Endodermal cell (in vitro differentiated cells): ENCODE data around the gene GJD2. TPM values are rescaled to one million over a fixed set of nuclear protein-coding genes. Genes with fewer than 3 reads are reported as not detected.

Experiments
- DNase-seq: peaks from one replicate; pipeline ENCODE4 v3.0.0-alpha.2; 2017
- H3K27ac ChIP-seq: 2 replicates; pipeline ENCODE4 v1.5.1; 2013; ENCODE audit warnings: mild to moderate bottlenecking, low read depth, low read length, moderate library complexity
- H3K27me3 ChIP-seq: 2 replicates; pipeline ENCODE4 v1.6.1; 2013; ENCODE audit warnings: mild to moderate bottlenecking, low read length, moderate library complexity; ENCODE audit not compliant: insufficient read depth, control insufficient read depth, poor library complexity, severe bottlenecking
- H3K36me3 ChIP-seq: 2 replicates; pipeline ENCODE4 v1.7.0; 2013; ENCODE audit warnings: mild to moderate bottlenecking, low read length, moderate library complexity; ENCODE audit not compliant: control insufficient read depth, insufficient read depth
- H3K4me1 ChIP-seq: one replicate; pipeline ENCODE4 v1.7.0; 2013; ENCODE audit warnings: low read length; ENCODE audit not compliant: control insufficient read depth, insufficient read depth
- H3K4me3 ChIP-seq: 2 replicates; pipeline ENCODE4 v1.5.1; 2013; ENCODE audit warnings: mild to moderate bottlenecking, low read length, moderate library complexity
- H3K9ac ChIP-seq: 2 replicates; pipeline ENCODE4 v1.6.1; 2013; ENCODE audit warnings: mild to moderate bottlenecking, low read length, moderate library complexity; ENCODE audit not compliant: poor library complexity, severe bottlenecking; ENCODE audit errors: extremely low read depth
- H3K9me3 ChIP-seq: 2 replicates; pipeline ENCODE4 v1.6.1; 2013; ENCODE audit warnings: mild to moderate bottlenecking, low read length, moderate library complexity; ENCODE audit not compliant: control insufficient read depth
- H3K27ac Mint-ChIP-seq: 2 replicates; pipeline ENCODE4 v1.8.0; 2020; ENCODE audit warnings: mixed read lengths
- H3K27me3 Mint-ChIP-seq: 2 replicates; pipeline ENCODE4 v1.8.0; 2021; ENCODE audit warnings: mild to moderate bottlenecking, mixed read lengths; ENCODE audit not compliant: insufficient read depth
- H3K36me3 Mint-ChIP-seq: 2 replicates; pipeline ENCODE4 v1.8.0; 2020; ENCODE audit warnings: low read depth, mixed read lengths
- H3K4me1 Mint-ChIP-seq: 2 replicates; pipeline ENCODE4 v1.8.0; 2020; ENCODE audit warnings: mixed read lengths
- H3K4me3 Mint-ChIP-seq: 2 replicates; pipeline ENCODE4 v1.8.0; 2020; ENCODE audit warnings: mild to moderate bottlenecking, moderate library complexity, mixed read lengths
- H3K9me3 Mint-ChIP-seq: 2 replicates; pipeline ENCODE4 v1.8.0; 2020; ENCODE audit warnings: mild to moderate bottlenecking, mixed read lengths
- WGBS, 2 experiments: methylation state at CpG; one replicate each; pipeline versions ENCODE4 v1.1.5 to v1.1.7; 2013; ENCODE audit warnings: missing lambda C conversion rate in 2 of 2, mixed read lengths in 1 of 2; ENCODE audit not compliant: insufficient coverage in 1 of 2, insufficient read length in 1 of 2; 5-methylcytosine and 5-hydroxymethylcytosine counted together
- total RNA-seq, 2 donors: library from RNA; stranded (reverse); fragmentation: NEBNext Ultra II Directional in 1 of 2; extraction: Animal tissue kit (Norgen Biotek cat#: 25700) in 1 of 2; gene quantifications; 2 replicates in 1 of 2; 3 replicates in 1 of 2; pipeline ENCODE4 v1.2.1, GENCODE V29; 2021
- TF ChIP-seq, protein P1 (sequence below): fragments of 200-600 bp; sonication (generic); conservative IDR thresholded peaks from 2 replicates; pipeline ENCODE4 v1.5.0; 2021; ENCODE audit warnings: antibody characterized with exemption, mild to moderate bottlenecking

GJD2 gene
- total RNA-seq, 2 donors from 2014 or later: not detected

DNA sequence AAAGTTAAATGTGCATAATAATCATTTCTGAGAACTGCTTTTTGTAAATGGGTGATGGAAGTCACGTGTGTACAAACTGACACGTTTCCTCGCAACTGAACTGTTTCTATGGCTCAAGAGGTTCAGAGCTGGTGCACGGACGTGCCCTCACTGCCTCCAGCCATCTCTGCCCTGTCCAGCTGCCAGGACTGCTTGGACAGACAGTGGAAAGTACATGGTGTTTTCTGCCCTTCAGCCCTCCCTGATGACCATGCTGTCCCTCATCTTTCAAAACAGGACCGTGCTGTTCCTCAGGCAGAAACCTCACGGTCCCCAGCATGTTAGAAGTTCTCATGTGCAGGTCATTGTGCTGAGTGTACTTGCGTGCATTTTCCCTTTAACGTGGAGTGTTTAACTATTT, 38.7 kb downstream of the GJD2 start:
- 84 to 98% methylated on average over 7 to 9 of the region's 9 CpGs for WGBS, 2 experiments
- H3K27me3 Mint-ChIP-seq: peaks cover 6% of the 10 kb centered on the region
- H3K27ac ChIP-seq: no peak overlapping the region
- no peak overlapping the region for H3K9ac ChIP-seq
- H3K9me3 ChIP-seq: no peaks in the 10 kb centered on the region
- H3K36me3 ChIP-seq: no peaks in the 10 kb centered on the region
- H3K4me3 Mint-ChIP-seq: no peak overlapping the region
- no peaks in the 10 kb centered on the region for H3K9me3 Mint-ChIP-seq
- no peaks in the 10 kb centered on the region for H3K4me1 ChIP-seq
- H3K27ac Mint-ChIP-seq: no peak overlapping the region
- H3K36me3 Mint-ChIP-seq: no peaks in the 10 kb centered on the region
- peaks cover 4% of the 10 kb centered on the region for H3K27me3 ChIP-seq
- no peak overlapping the region for H3K4me3 ChIP-seq
- H3K4me1 Mint-ChIP-seq: peaks cover 3% of the 10 kb centered on the region
- TF ChIP-seq, protein P1, sequence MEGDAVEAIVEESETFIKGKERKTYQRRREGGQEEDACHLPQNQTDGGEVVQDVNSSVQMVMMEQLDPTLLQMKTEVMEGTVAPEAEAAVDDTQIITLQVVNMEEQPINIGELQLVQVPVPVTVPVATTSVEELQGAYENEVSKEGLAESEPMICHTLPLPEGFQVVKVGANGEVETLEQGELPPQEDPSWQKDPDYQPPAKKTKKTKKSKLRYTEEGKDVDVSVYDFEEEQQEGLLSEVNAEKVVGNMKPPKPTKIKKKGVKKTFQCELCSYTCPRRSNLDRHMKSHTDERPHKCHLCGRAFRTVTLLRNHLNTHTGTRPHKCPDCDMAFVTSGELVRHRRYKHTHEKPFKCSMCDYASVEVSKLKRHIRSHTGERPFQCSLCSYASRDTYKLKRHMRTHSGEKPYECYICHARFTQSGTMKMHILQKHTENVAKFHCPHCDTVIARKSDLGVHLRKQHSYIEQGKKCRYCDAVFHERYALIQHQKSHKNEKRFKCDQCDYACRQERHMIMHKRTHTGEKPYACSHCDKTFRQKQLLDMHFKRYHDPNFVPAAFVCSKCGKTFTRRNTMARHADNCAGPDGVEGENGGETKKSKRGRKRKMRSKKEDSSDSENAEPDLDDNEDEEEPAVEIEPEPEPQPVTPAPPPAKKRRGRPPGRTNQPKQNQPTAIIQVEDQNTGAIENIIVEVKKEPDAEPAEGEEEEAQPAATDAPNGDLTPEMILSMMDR: no peak
- no peak for DNase-seq

DNA sequence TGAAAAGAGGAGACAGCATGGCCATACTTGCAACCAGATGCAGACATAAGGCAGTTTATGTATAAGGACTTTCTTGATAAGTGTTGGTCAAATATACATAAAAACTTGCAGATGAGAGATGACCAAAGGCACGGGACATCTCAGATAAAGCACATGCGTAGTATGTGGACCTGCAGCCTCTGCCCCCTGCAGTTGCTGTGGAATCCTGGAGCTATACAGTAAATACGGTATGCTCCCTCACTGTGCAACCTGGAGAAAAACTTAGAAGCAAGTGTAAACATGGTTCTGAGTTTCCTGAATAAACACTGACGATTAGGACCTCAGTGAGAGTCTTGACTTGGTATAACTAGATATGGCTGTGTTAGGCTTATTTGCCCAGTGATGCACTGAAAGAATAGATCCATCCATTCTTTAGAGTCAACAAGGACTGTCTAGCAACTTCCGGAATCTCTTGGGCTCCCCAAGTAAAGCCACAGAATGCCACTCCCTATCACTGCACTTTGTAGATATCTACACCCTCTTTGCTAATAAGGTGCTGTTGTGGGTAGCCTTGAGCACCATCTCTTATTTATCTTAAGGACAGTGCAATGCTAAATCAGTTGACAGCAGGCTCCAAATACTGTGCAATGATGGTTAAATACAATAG, 40.2 kb downstream of the GJD2 start:
- 82 to 84% methylated on average over 4 to 5 of the region's 5 CpGs for WGBS, 2 experiments
- no peaks in the 10 kb centered on the region for H3K9me3 Mint-ChIP-seq
- Histone ChIP-seq H3K9me3 (no peaks in the 10 kb centered on the region), H3K27ac (no peak overlapping the region), H3K9ac (no peak overlapping the region), H3K36me3 (no peaks in the 10 kb centered on the region), H3K4me1 (no peaks in the 10 kb centered on the region), H3K27me3 (peaks cover 4% of the 10 kb centered on the region), H3K4me3 (no peak overlapping the region)
- DNase-seq: no peak
- TF ChIP-seq, protein P1: no peak
- no peaks in the 10 kb centered on the region for H3K36me3 Mint-ChIP-seq
- H3K4me3 Mint-ChIP-seq: no peak overlapping the region
- peaks cover 2% of the 10 kb centered on the region for H3K27me3 Mint-ChIP-seq
- H3K27ac Mint-ChIP-seq: no peak overlapping the region
- peaks cover 3% of the 10 kb centered on the region for H3K4me1 Mint-ChIP-seq

DNA sequence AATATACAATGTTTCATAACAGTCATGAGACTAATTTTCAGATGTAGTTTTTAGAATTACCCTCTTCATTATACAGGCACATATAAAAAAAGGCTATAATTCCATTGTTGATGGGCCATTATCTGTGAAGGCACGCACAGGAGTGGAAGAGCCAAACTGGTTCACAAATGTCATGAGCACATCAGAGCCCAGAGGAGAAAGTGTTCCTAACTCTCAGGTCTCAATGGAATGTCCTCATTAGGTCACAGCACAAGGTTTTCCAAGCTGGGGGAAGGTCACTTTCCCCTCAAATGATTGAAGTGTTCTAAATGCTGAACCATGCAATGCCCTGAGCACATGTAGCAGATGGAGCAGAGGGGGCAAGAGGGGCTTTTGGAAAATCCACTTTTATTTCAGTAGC, 41.2 kb downstream of the GJD2 start:
- no peak overlapping the region for H3K4me3 ChIP-seq
- TF ChIP-seq, protein P1: no peak
- Mint-ChIP-seq H3K4me1 (peaks cover 1% of the 10 kb centered on the region), H3K27me3 (peaks cover 2% of the 10 kb centered on the region), H3K4me3 (no peak overlapping the region), H3K36me3 (no peaks in the 10 kb centered on the region), H3K27ac (no peak overlapping the region), H3K9me3 (no peaks in the 10 kb centered on the region)
- H3K27me3 ChIP-seq: peaks cover 4% of the 10 kb centered on the region
- H3K4me1 ChIP-seq: no peaks in the 10 kb centered on the region
- H3K27ac ChIP-seq: no peak overlapping the region
- no peaks in the 10 kb centered on the region for H3K36me3 ChIP-seq
- no peak overlapping the region for H3K9ac ChIP-seq
- no peak for DNase-seq
- WGBS, 2 experiments: 93 to 100% methylated on average over 1 of the region's 1 CpG
- no peaks in the 10 kb centered on the region for H3K9me3 ChIP-seq
